Measurements from ENCODE around the gene FGD3.

FGD3 gene

GRCh38 chr9:93050231-93050630 lies 102.9 kb downstream of the FGD3 start:
- TF ChIP-seq GATA2 (IDR thresholded peaks at IDR 0.05; ENCODE audit: low read depth, low read length): no peak
- no peak for TF ChIP-seq GATA3 (IDR thresholded peaks at IDR 0.05; ENCODE audit: low read depth, low read length)

- TF ChIP-seq GATA3 (IDR thresholded peaks at IDR 0.05; ENCODE audit: low read depth, low read length): no peak
- no peak for TF ChIP-seq GATA2 (IDR thresholded peaks at IDR 0.05; ENCODE audit: low read depth, low read length)
These were observed 104.4 kb downstream of the FGD3 start for GRCh38 chr9:93051680-93052089.

- TF ChIP-seq GATA2 (IDR thresholded peaks at IDR 0.05; ENCODE audit: low read depth, low read length) (no peak), GATA3 (IDR thresholded peaks at IDR 0.05; ENCODE audit: low read depth, low read length) (no peak)
These were observed 105.6 kb downstream of the FGD3 start for GRCh38 chr9:93052791-93053540.

GRCh38 chr9:93053781-93054331 lies 106.5 kb downstream of the FGD3 start:
- no peak for TF ChIP-seq GATA2 (IDR thresholded peaks at IDR 0.05; ENCODE audit: low read depth, low read length)
- no peak for TF ChIP-seq GATA3 (IDR thresholded peaks at IDR 0.05; ENCODE audit: low read depth, low read length)

- no peak for TF ChIP-seq GATA2 (IDR thresholded peaks at IDR 0.05; ENCODE audit: low read depth, low read length)
- TF ChIP-seq GATA3 (IDR thresholded peaks at IDR 0.05; ENCODE audit: low read depth, low read length): no peak
These were observed 107.7 kb downstream of the FGD3 start for GRCh38 chr9:93054758-93055704.

- TF ChIP-seq GATA2 (IDR thresholded peaks at IDR 0.05; ENCODE audit: low read depth, low read length): no peak
- TF ChIP-seq GATA3 (IDR thresholded peaks at IDR 0.05; ENCODE audit: low read depth, low read length): no peak
These were observed 109.8 kb downstream of the FGD3 start for GRCh38 chr9:93057042-93057702.

GRCh38 chr9:93057703-93058354 lies 110.5 kb downstream of the FGD3 start:
- TF ChIP-seq GATA2 (IDR thresholded peaks at IDR 0.05; ENCODE audit: low read depth, low read length): no peak
- no peak for TF ChIP-seq GATA3 (IDR thresholded peaks at IDR 0.05; ENCODE audit: low read depth, low read length)

- TF ChIP-seq GATA2 (IDR thresholded peaks at IDR 0.05; ENCODE audit: low read depth, low read length) (no peak), GATA3 (IDR thresholded peaks at IDR 0.05; ENCODE audit: low read depth, low read length) (no peak)
These were observed 111.2 kb downstream of the FGD3 start, which contains the start of gene SUSD3 for GRCh38 chr9:93058355-93059010. Gene SUSD3 (plus strand): TSS chr9:93058701. CDS start chr9:93058743, 42 bp downstream.

GRCh38 chr9:93059011-93059714 lies 111.8 kb downstream of the FGD3 start:
- TF ChIP-seq GATA2 (IDR thresholded peaks at IDR 0.05; ENCODE audit: low read depth, low read length): no peak
- no peak for TF ChIP-seq GATA3 (IDR thresholded peaks at IDR 0.05; ENCODE audit: low read depth, low read length)

- no peak for TF ChIP-seq GATA3 (IDR thresholded peaks at IDR 0.05; ENCODE audit: low read depth, low read length)
- no peak for TF ChIP-seq GATA2 (IDR thresholded peaks at IDR 0.05; ENCODE audit: low read depth, low read length)
These were observed 112.6 kb downstream of the FGD3 start for GRCh38 chr9:93059715-93060578.

- no peak for TF ChIP-seq GATA2 (IDR thresholded peaks at IDR 0.05; ENCODE audit: low read depth, low read length)
- no peak for TF ChIP-seq GATA3 (IDR thresholded peaks at IDR 0.05; ENCODE audit: low read depth, low read length)
These were observed 113.5 kb downstream of the FGD3 start for GRCh38 chr9:93060746-93061259.
